GM23248 (cell line): ENCODE data around the gene METAP1.

ENCODE experiments used
- EZH2 ChIP-seq: fragments of 200-600 bp; sonication (generic); IDR thresholded peaks from 2 replicates; pipeline ENCODE4 v1.6.1; 2018; ENCODE audit warnings: antibody characterized with exemption, mild to moderate bottlenecking; ENCODE audit not compliant: insufficient read depth, poor library complexity, severe bottlenecking
- EZH2phosphoT487 ChIP-seq: fragments of 200-600 bp; sonication (generic); IDR thresholded peaks from 2 replicates; pipeline ENCODE4 v1.6.1; 2018; ENCODE audit warnings: antibody characterized with exemption, moderate library complexity, mild to moderate bottlenecking, low read depth; ENCODE audit not compliant: insufficient read depth

- no peak for TF ChIP-seq EZH2
- no peak for TF ChIP-seq EZH2phosphoT487
These were observed 27.7 kb upstream of the METAP1 start for GRCh38 chr4:98967786-98968329.
